Adrenal gland (tissue), 12 donors: ENCODE results near the gene PRR14L. TPM values are rescaled to one million over a fixed set of nuclear protein-coding genes. Genes with fewer than 3 reads are reported as not detected.
A peak's percentile ranks its signal among the peaks of the same experiment; 100 is the strongest.

ENCODE experiments used
- DNase-seq, 7 donors: peaks; one replicate each; pipeline ENCODE4 v3.0.0-alpha.2; 2019 to 2020
- H3K27ac ChIP-seq, 5 donors: fragments of 200-600 bp; sonication (generic) in 4 of 5; 1 replicate in 3 of 5; 2 replicates in 2 of 5; pipeline versions ENCODE4 v1.5.1 to v1.8.0; 2016 to 2020; ENCODE audit warnings: mild to moderate bottlenecking in 1 of 5
- H3K27me3 ChIP-seq: fragments of 200-600 bp; 2 replicates; pipeline ENCODE4 v1.8.0; 2021
- H3K36me3 ChIP-seq, 2 donors: fragments of 200-600 bp; replicated peaks in 1 of 2; 1 replicate in 1 of 2; 2 replicates in 1 of 2; pipeline versions ENCODE4 v1.5.1 to v1.8.0; 2018 to 2022
- H3K4me1 ChIP-seq, 2 donors: fragments of 200-600 bp; replicated peaks in 1 of 2; 1 replicate in 1 of 2; 2 replicates in 1 of 2; pipeline versions ENCODE4 v1.5.1 to v1.8.0; 2018 to 2021
- H3K4me3 ChIP-seq, 4 donors: fragments of 200-600 bp; sonication (generic) in 3 of 4; one replicate each; pipeline ENCODE4 v1.5.1; 2016 to 2018
- H3K9me3 ChIP-seq, 3 donors: fragments of 200-600 bp; sonication (generic) in 1 of 3; replicated peaks in 1 of 3; 1 replicate in 2 of 3; 2 replicates in 1 of 3; pipeline versions ENCODE4 v1.5.1 to v1.8.0; 2016 to 2021
- POLR2A ChIP-seq, 2 donors: fragments of 450-650 bp; IDR thresholded peaks; one replicate each; pipeline ENCODE4 v1.6.1; 2017; ENCODE audit warnings: antibody characterized with exemption in 2 of 2, mild to moderate bottlenecking in 2 of 2, moderate library complexity in 1 of 2
- WGBS, 4 donors: extraction: QIAGEN DNeasy Blood & Tissue Kit in 2 of 4; methylation state at CpG; one replicate each; pipeline versions ENCODE4 v1.1.5 to v1.1.7; 2013 to 2017; 5-methylcytosine and 5-hydroxymethylcytosine counted together
- intact Hi-C, 2 donors: fragments of 100-400 bp; cut with DNase I; formaldehyde crosslinking; loops; one replicate each; pipeline versions ENCODE4 v1.14.1 to v1.15.0; 2022 to 2023
- polyA plus RNA-seq, 3 donors: library from polyadenylated mRNA; stranded (reverse); fragments of 200-250 nt in 2 of 3; fragments of 350-450 nt in 1 of 3; fragmentation: Illumina TruSeq in 1 of 3; extraction: RNeasy Lipid Tissue Mini Kit (QIAGEN cat#74804) in 1 of 3; gene quantifications; one replicate each; pipeline ENCODE4 v1.2.3, GENCODE V29; 2013 to 2014
- total RNA-seq, 9 donors: library from RNA; depleted of rRNA in 4 of 9; stranded (reverse); fragments of >200 nt in 4 of 9; fragments of 120-200 nt in 1 of 9; fragmentation: NEBNext Ultra II Directional in 1 of 9; extraction: Animal tissue kit (Norgen Biotek cat#: 25700) in 1 of 9; gene quantifications; one replicate each; pipeline versions ENCODE4 v1.1.0 to v1.2.4, GENCODE V29; 2013 to 2023
- TF ChIP-seq, protein P1 (sequence below), 6 experiments: fragments of 450-650 bp in 4 of 6; fragments of 200-600 bp in 2 of 6; sonication (generic) in 1 of 6; IDR thresholded peaks; 1 replicate in 5 of 6; 2 replicates in 1 of 6; pipeline versions ENCODE4 v1.5.1 to v1.8.0; 2016 to 2021; ENCODE audit warnings: antibody characterized with exemption in 6 of 6, mild to moderate bottlenecking in 2 of 6, moderate library complexity in 1 of 6
- donor health status: healthy with polysubstance abuse.
- donor health status: Bipolar disorder and iron deficiency.
- donor health status: DM: yes; HTN: yes; CAD: no.
- donor health status: DM: no; HTN: no; CAD: no.
- donor health status: DM: no; HTN: no; CAD: no.
- donor health status: DM: yes; HTN: yes; CAD: no.

The PRR14L gene
- total and polyA plus RNA-seq, 12 donors = 6.8 to 53.6 (median 23.1) TPM

DNA sequence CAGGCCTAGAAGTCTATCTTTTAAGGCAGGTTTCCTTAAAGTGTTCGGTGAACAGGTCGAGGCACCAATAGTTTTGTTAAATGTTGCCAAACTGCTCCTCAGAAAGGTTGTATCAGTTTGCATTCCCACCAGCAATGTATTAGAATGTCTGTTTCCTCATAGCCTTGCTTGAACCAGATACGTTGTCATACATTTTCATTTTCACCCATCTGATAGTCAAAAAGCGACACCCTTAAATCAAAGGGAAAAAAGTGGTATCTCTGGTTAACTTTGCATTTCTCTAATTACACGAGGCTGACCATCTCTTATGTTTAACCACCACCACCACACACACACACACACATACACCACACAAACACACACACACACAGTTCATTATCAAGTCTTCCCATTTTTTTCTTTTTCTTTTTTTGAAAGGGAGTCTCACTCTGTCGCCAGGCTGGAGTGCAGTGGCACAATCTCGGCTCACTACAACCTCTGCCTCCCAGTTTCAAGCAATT is 16.3 kb downstream of the PRR14L start:
- peak in 1 of 7 donors; percentile 11 for DNase-seq
- Histone ChIP-seq H3K9me3 (no peaks in the 10 kb centered on the region), H3K36me3 (peaks cover 0 to 10% of the 10 kb centered on the region in 2 donors), H3K4me3 (no peak overlapping the region), H3K27me3 (no peaks in the 10 kb centered on the region), H3K4me1 (peaks cover 6 to 21% of the 10 kb centered on the region in 2 donors), H3K27ac (no peak overlapping the region)
- intact Hi-C loops = no loop called here
- TF ChIP-seq, protein P1, sequence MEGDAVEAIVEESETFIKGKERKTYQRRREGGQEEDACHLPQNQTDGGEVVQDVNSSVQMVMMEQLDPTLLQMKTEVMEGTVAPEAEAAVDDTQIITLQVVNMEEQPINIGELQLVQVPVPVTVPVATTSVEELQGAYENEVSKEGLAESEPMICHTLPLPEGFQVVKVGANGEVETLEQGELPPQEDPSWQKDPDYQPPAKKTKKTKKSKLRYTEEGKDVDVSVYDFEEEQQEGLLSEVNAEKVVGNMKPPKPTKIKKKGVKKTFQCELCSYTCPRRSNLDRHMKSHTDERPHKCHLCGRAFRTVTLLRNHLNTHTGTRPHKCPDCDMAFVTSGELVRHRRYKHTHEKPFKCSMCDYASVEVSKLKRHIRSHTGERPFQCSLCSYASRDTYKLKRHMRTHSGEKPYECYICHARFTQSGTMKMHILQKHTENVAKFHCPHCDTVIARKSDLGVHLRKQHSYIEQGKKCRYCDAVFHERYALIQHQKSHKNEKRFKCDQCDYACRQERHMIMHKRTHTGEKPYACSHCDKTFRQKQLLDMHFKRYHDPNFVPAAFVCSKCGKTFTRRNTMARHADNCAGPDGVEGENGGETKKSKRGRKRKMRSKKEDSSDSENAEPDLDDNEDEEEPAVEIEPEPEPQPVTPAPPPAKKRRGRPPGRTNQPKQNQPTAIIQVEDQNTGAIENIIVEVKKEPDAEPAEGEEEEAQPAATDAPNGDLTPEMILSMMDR (IDR thresholded peaks at IDR 0.05) = no peak
- TF ChIP-seq POLR2A (IDR thresholded peaks at IDR 0.05) = no peak
- 89 to 94% (median 92%) methylated on average over 7 of the region's 7 CpGs for WGBS, 4 donors

DNA sequence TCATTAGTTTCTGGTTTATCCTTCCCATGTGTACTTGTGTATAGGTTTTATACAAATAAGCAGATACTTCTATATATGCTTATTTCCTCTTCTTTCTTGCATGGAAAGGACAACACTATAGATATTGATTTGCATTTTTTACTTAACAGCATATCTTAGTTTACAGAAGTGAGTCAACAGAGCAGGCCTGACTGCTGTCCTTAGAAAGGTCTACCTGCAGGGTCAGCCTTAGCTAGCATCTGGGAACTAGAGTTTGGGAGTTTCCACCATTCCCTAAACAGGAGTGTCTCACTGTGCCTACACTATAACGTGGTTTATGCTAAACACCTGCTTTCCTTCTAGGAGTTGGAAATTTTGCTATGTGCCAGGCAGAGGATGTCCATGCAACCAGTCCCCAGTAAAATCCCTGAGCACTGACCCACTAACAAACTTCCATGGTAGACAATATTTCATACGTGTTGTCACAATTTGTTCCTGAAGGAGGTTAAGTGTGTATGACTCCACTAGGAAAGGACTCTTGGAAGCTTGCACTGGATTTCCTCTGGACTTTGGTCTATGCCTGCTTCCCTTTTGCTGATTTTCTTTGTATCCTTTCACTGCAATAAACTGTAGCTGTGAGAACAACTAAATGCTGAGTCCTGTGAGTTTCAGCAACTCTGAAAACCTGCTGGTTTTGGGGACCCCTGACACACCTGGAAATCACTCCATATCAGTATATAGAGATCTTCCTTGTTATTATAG is 17.7 kb downstream of the PRR14L start:
- WGBS, 4 donors = 65 to 78% (median 71%) methylated on average over 2 of the region's 2 CpGs
- Histone ChIP-seq H3K9me3 (no peaks in the 10 kb centered on the region), H3K4me3 (no peak overlapping the region), H3K27me3 (no peaks in the 10 kb centered on the region), H3K27ac (no peak overlapping the region), H3K36me3 (peaks cover 0 to 8% of the 10 kb centered on the region in 2 donors), H3K4me1 (peaks cover 0 to 15% of the 10 kb centered on the region in 2 donors)
- intact Hi-C loops = no loop called here
- TF ChIP-seq, protein P1 (IDR thresholded peaks at IDR 0.05) = no peak
- TF ChIP-seq POLR2A (IDR thresholded peaks at IDR 0.05) = no peak
- DNase-seq = no peak

DNA sequence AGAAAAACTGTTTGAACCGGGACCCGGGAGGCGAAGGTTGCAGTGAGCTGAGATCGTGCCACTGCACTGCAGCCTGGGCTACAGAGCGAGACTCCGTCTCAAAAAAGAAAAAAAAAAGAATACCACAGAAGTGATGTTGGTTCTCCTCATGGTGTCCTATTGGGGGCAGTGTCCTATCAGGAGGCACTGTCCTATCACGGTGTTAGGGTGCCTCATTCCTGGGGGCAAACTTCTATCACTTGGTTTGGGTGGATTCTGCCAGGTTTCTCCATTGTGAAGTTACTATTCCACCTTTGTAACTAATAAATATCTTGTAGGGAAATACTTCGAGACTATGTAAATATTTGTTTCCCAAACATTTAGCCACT is 19.6 kb downstream of the PRR14L start:
- no peak overlapping the region for H3K4me3 ChIP-seq
- 72 to 85% (median 81%) methylated on average over 8 of the region's 8 CpGs for WGBS, 4 donors
- H3K4me1 ChIP-seq = peaks cover 0 to 15% of the 10 kb centered on the region in 2 donors
- intact Hi-C loops = no loop called here
- DNase-seq = peak in 1 of 7 donors; percentile 14
- H3K36me3 ChIP-seq = peaks cover 0 to 5% of the 10 kb centered on the region in 2 donors
- TF ChIP-seq, protein P1 (IDR thresholded peaks at IDR 0.05) = no peak
- no peak for TF ChIP-seq POLR2A (IDR thresholded peaks at IDR 0.05)
- no peaks in the 10 kb centered on the region for H3K27me3 ChIP-seq
- H3K27ac ChIP-seq = peak overlapping the region in 2 of 5 donors; percentile 26 to 27
- H3K9me3 ChIP-seq = no peaks in the 10 kb centered on the region

DNA sequence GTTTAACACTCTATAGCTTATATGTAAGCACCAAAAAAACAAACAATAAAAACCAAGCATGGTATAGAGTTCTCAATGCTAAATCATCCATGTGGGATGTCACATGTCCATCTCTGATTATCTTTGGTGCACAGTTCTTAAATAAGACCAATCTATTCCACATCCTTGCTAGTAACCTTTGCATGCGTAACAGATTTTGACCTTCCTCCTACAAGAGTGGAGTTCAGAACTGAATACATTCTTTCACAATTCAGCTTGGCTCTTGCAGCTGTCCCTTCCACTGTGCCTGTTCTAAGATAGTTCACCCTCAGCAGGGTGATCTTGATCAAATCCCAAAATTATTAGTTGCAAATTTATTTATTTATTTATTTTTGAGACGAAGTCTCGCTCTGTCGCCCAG is 21.1 kb downstream of the PRR14L start:
- Histone ChIP-seq H3K9me3 (no peaks in the 10 kb centered on the region), H3K4me3 (no peak overlapping the region), H3K27ac (no peak overlapping the region), H3K27me3 (no peaks in the 10 kb centered on the region), H3K4me1 (peaks cover 0 to 10% of the 10 kb centered on the region in 2 donors), H3K36me3 (peaks cover 0 to 15% of the 10 kb centered on the region in 2 donors)
- 79 to 89% (median 83%) methylated on average over 4 of the region's 4 CpGs for WGBS, 4 donors
- intact Hi-C loops = no loop called here
- DNase-seq = no peak
- TF ChIP-seq, protein P1 (IDR thresholded peaks at IDR 0.05) = no peak
- no peak for TF ChIP-seq POLR2A (IDR thresholded peaks at IDR 0.05)
